ENCODE measurements around the gene SAA4. TPM values are rescaled to one million over a fixed set of nuclear protein-coding genes. Genes with fewer than 3 reads are reported as not detected.
"Not testable (repeated sequence)": the region's sequence is repeated elsewhere in the genome, so short reads cannot be mapped to it uniquely, and the experiment has no call there.

SAA4 gene
- total RNA-seq, 2 donors from 2014 or later, result not detected

DNA sequence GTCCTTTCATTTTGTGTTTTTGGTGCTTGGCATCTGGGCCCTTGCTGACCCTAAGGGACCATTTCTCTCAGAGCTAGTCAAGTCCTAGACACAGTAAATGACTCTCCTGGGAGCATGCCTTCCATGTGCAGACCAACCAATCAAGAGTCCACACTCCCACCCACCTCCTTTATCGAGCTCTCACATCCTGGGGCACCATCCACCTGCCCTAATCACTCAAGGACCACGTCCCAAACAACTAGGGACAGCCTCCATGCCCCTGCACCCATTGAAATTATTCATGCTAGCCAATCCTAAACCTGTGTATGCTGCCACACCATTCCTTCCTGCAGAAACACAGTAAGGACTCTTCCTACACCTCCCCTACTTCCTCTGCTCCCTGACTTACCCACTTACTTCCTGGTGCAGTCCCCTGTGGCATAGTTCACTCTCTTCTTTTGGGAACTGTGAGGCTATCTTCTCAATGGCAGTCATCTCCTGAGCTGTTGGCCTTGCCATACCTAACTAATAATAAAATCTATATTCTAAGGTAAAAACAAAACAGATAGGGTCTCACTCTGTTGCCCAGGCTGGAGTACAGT, 18.3 kb upstream of the SAA4 start:
- Histone ChIP-seq H3K4me3 (no peak overlapping the region), H3K36me3 (no peaks in the 10 kb centered on the region), H3K27ac (no peak overlapping the region), H3K4me1 (ENCODE audit: control insufficient read depth in 1 of 2, low read depth in 2 of 2) (no peaks in the 10 kb centered on the region), H3K27me3 (replicated peaks; ENCODE audit: insufficient read depth) (no peaks in the 10 kb centered on the region), H3K9me3 (no peaks in the 10 kb centered on the region)
- no peak for DNase-seq (ENCODE audit: low spot score)
- no peak for ATAC-seq (ENCODE audit: insufficient number of reproducible peaks, low FRiP score, low read depth)
- TF ChIP-seq, protein P1, sequence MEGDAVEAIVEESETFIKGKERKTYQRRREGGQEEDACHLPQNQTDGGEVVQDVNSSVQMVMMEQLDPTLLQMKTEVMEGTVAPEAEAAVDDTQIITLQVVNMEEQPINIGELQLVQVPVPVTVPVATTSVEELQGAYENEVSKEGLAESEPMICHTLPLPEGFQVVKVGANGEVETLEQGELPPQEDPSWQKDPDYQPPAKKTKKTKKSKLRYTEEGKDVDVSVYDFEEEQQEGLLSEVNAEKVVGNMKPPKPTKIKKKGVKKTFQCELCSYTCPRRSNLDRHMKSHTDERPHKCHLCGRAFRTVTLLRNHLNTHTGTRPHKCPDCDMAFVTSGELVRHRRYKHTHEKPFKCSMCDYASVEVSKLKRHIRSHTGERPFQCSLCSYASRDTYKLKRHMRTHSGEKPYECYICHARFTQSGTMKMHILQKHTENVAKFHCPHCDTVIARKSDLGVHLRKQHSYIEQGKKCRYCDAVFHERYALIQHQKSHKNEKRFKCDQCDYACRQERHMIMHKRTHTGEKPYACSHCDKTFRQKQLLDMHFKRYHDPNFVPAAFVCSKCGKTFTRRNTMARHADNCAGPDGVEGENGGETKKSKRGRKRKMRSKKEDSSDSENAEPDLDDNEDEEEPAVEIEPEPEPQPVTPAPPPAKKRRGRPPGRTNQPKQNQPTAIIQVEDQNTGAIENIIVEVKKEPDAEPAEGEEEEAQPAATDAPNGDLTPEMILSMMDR (IDR thresholded peaks at IDR 0.05), result no peak

DNA sequence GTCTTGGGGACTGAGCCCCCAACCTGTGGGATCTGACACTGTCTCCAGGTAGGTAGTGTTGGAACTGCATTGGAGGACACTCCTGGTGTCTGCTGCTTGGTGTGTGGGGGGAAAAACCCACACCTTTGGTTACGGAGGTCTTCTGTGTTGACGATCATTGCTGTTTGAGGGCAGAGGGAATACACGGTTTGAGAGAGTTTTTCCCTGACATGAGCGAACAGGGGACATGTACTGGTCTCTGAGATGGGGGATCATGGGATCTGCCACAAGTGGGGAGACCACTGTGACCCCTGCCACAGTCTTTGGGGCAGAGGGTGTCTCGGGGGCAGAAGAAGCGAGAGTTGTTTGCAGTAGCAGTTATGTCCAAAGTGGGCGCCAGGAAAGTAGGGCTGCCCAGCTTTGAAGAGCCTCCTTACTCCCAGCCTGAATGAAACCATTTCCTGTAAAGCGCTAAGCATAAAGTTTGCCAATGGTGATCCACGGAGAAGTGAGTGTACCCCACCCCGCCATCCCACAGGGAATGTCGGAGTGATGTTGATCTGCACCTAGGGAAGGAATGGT, 17.3 kb upstream of the SAA4 start:
- TF ChIP-seq, protein P1 (IDR thresholded peaks at IDR 0.05), result no peak
- H3K27ac ChIP-seq, result no peak overlapping the region
- no peaks in the 10 kb centered on the region for H3K36me3 ChIP-seq
- ATAC-seq (ENCODE audit: insufficient number of reproducible peaks, low FRiP score, low read depth) (no peak), DNase-seq (ENCODE audit: low spot score) (no peak)
- H3K27me3 ChIP-seq (replicated peaks; ENCODE audit: insufficient read depth), result no peaks in the 10 kb centered on the region
- no peaks in the 10 kb centered on the region for H3K9me3 ChIP-seq
- no peaks in the 10 kb centered on the region for H3K4me1 ChIP-seq (ENCODE audit: control insufficient read depth in 1 of 2, low read depth in 2 of 2)
- H3K4me3 ChIP-seq, result no peak overlapping the region

GRCh38 chr11:18253233-18253632, 16.6 kb upstream of the SAA4 start:
- H3K4me3 ChIP-seq, result no peak overlapping the region
- no peaks in the 10 kb centered on the region for H3K4me1 ChIP-seq (ENCODE audit: control insufficient read depth in 1 of 2, low read depth in 2 of 2)
- ATAC-seq (ENCODE audit: insufficient number of reproducible peaks, low FRiP score, low read depth), result no peak
- no peaks in the 10 kb centered on the region for H3K9me3 ChIP-seq
- no peak overlapping the region for H3K27ac ChIP-seq
- TF ChIP-seq, protein P1 (IDR thresholded peaks at IDR 0.05), result no peak
- no peaks in the 10 kb centered on the region for H3K27me3 ChIP-seq (replicated peaks; ENCODE audit: insufficient read depth)
- no peak for DNase-seq (ENCODE audit: low spot score)
- no peaks in the 10 kb centered on the region for H3K36me3 ChIP-seq

- TF ChIP-seq, protein P1 (IDR thresholded peaks at IDR 0.05), result no peak
- no peaks in the 10 kb centered on the region for H3K36me3 ChIP-seq
- no peaks in the 10 kb centered on the region for H3K27me3 ChIP-seq (replicated peaks; ENCODE audit: insufficient read depth)
- no peaks in the 10 kb centered on the region for H3K9me3 ChIP-seq
- DNase-seq (ENCODE audit: low spot score) (no peak), ATAC-seq (ENCODE audit: insufficient number of reproducible peaks, low FRiP score, low read depth) (no peak)
- no peak within 1 kb of the TSS for H3K4me3 ChIP-seq
- no peaks in the 10 kb centered on the region for H3K4me1 ChIP-seq (ENCODE audit: control insufficient read depth in 1 of 2, low read depth in 2 of 2)
- no peak within 1 kb of the TSS for H3K27ac ChIP-seq
Measured at GRCh38 chr11:18248561-18248960, 12.0 kb upstream of the SAA4 start, which contains the start of gene SAA2. TSS of gene SAA2 (minus strand) at chr11:18248668. CDS start at chr11:18248011, 657 bp downstream.

DNA sequence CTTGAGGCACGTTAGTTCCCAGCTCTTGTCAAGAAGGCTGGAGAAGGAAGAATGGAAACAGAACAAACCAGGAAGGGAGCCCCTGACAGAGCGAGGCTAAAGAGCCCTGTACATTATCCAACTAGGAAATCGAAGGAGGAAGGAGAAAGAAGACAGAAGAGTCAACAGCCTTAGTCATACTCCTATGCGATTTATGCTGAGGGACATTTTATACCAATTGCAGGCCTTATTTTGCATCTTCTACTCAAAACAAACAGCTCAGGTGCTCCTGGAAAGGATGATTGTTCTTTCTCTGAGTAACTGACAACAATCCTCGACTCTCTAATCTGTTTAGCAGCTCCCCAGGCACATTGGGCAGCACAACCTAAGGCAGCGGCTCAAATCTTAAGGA, 10.6 kb upstream of the SAA4 start:
- not testable (repeated sequence) for H3K27ac ChIP-seq; H3K36me3 ChIP-seq; DNase-seq (ENCODE audit: low spot score); ATAC-seq (ENCODE audit: insufficient number of reproducible peaks, low FRiP score, low read depth); H3K27me3 ChIP-seq (replicated peaks; ENCODE audit: insufficient read depth); H3K4me1 ChIP-seq (ENCODE audit: control insufficient read depth in 1 of 2, low read depth in 2 of 2); H3K4me3 ChIP-seq; H3K9me3 ChIP-seq

GRCh38 chr11:18246379-18247190, 10.0 kb upstream of the SAA4 start:
- H3K27me3 ChIP-seq (replicated peaks; ENCODE audit: insufficient read depth); H3K4me1 ChIP-seq (ENCODE audit: control insufficient read depth in 1 of 2, low read depth in 2 of 2); H3K4me3 ChIP-seq; H3K27ac ChIP-seq; ATAC-seq (ENCODE audit: insufficient number of reproducible peaks, low FRiP score, low read depth); DNase-seq (ENCODE audit: low spot score); H3K9me3 ChIP-seq; H3K36me3 ChIP-seq: not testable (repeated sequence)

Data from thoracic aorta (tissue), 2 donors.